ENCODE measurements around the gene SPDYE5.
A peak's percentile ranks its signal among the peaks of the same experiment; 100 is the strongest.
"Not testable (repeated sequence)": the region's sequence is repeated elsewhere in the genome, so short reads cannot be mapped to it uniquely, and the experiment has no call there.

The SPDYE5 gene

GRCh38 chr7:75492020-75492419 is at the start of gene SPDYE5:
TSS of gene SPDYE5 (plus strand) at chr7:75492320. CDS start at chr7:75494048, 1,728 bp downstream.
- not testable (repeated sequence) for DNase-seq (ENCODE audit: low read depth)

- peak; percentile 24 for DNase-seq (ENCODE audit: low read depth)
Measured at GRCh38 chr7:75442465-75443111, 49.5 kb upstream of the SPDYE5 start.

- DNase-seq (ENCODE audit: low read depth): not testable (repeated sequence)
Measured at GRCh38 chr7:75449946-75450345, 42.2 kb upstream of the SPDYE5 start.

- not testable (repeated sequence) for DNase-seq (ENCODE audit: low read depth)
Measured at GRCh38 chr7:75452494-75452955, 39.6 kb upstream of the SPDYE5 start.

GRCh38 chr7:75456403-75456802 is 35.7 kb upstream of the SPDYE5 start:
- not testable (repeated sequence) for DNase-seq (ENCODE audit: low read depth)

- not testable (repeated sequence) for DNase-seq (ENCODE audit: low read depth)
Measured at GRCh38 chr7:75458034-75458433, 34.1 kb upstream of the SPDYE5 start.

GRCh38 chr7:75460541-75460940 is 31.6 kb upstream of the SPDYE5 start:
- DNase-seq (ENCODE audit: low read depth): not testable (repeated sequence)

GRCh38 chr7:75470166-75470565 is 22.0 kb upstream of the SPDYE5 start:
- DNase-seq (ENCODE audit: low read depth): not testable (repeated sequence)

GRCh38 chr7:75477457-75477856 is 14.7 kb upstream of the SPDYE5 start:
- DNase-seq (ENCODE audit: low read depth): not testable (repeated sequence)

GRCh38 chr7:75480313-75480712 is 11.8 kb upstream of the SPDYE5 start:
- not testable (repeated sequence) for DNase-seq (ENCODE audit: low read depth)

GRCh38 chr7:75485355-75485978 is 6.7 kb upstream of the SPDYE5 start:
- not testable (repeated sequence) for DNase-seq (ENCODE audit: low read depth)

- peak; percentile 73 for DNase-seq (ENCODE audit: low read depth)
Measured at GRCh38 chr7:75485979-75486643, 6.0 kb upstream of the SPDYE5 start, which contains the start of gene POM121C. TSS of gene POM121C (minus strand) at chr7:75486299. CDS start at chr7:75441496, 44,803 bp downstream.

GRCh38 chr7:75509033-75509432 is 16.9 kb downstream of the SPDYE5 start:
- DNase-seq (ENCODE audit: low read depth): not testable (repeated sequence)

- not testable (repeated sequence) for DNase-seq (ENCODE audit: low read depth)
Measured at GRCh38 chr7:75518842-75519241, 26.7 kb downstream of the SPDYE5 start.

- DNase-seq (ENCODE audit: low read depth): not testable (repeated sequence)
Measured at GRCh38 chr7:75521727-75522126, 29.6 kb downstream of the SPDYE5 start.

GRCh38 chr7:75527224-75527722 is 35.2 kb downstream of the SPDYE5 start:
- DNase-seq (ENCODE audit: low read depth): not testable (repeated sequence)

- DNase-seq (ENCODE audit: low read depth): no peak
Measured at GRCh38 chr7:75531359-75531821, 39.3 kb downstream of the SPDYE5 start.

GRCh38 chr7:75532639-75533038 is 40.5 kb downstream of the SPDYE5 start:
- no peak for DNase-seq (ENCODE audit: low read depth)

GRCh38 chr7:75533926-75534325 is 41.8 kb downstream of the SPDYE5 start:
- no peak for DNase-seq (ENCODE audit: low read depth)

- DNase-seq (ENCODE audit: low read depth): no peak
Measured at GRCh38 chr7:75534727-75535307, 42.7 kb downstream of the SPDYE5 start.

- no peak for DNase-seq (ENCODE audit: low read depth)
Measured at GRCh38 chr7:75536491-75536890, 44.4 kb downstream of the SPDYE5 start.

GRCh38 chr7:75536940-75537538 is 44.9 kb downstream of the SPDYE5 start:
- no peak for DNase-seq (ENCODE audit: low read depth)

All from stimulated activated CD8-positive, alpha-beta memory T cell treated with anti-CD3 and anti-CD28 coated beads, Interleukin-12 subunit alpha, Interleukin-12 subunit beta, amount 100 ng/mL, for 4 hours (primary cell).